HG02642 (cell line): ENCODE results near the gene CCDC80.
"Not testable (repeated sequence)": the region's sequence is repeated elsewhere in the genome, so short reads cannot be mapped to it uniquely, and the experiment has no call there.

ENCODE experiments used
- ATAC-seq: cut with Tn5 transposase; IDR thresholded peaks from one replicate; pipeline ENCODE4 v1.9.1; 2021; ENCODE audit warnings: mild to moderate bottlenecking; ENCODE audit not compliant: unreplicated experiment, poor library complexity

Gene CCDC80

GRCh38 chr3:112670824-112671223 is 29.9 kb upstream of the CCDC80 start:
- no peak for ATAC-seq

DNA sequence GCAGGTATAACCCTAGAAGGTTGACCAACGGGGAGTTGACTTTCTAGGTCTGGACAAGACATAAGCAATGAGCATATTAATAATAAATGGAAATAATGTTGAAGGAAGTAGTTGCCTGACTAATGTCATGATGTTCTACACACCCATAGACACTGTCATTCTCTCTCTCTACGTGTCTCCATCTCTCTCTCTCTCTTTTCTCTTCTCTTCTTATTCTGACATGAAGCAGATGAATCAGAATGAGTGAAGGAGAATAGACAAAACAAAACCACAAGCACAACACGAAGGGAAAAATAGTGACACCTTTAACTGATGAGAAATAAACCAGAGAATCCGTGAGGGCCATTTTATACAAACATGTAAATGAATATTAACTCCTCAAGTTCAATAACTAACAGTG is 26.7 kb upstream of the CCDC80 start:
- ATAC-seq, result no peak

DNA sequence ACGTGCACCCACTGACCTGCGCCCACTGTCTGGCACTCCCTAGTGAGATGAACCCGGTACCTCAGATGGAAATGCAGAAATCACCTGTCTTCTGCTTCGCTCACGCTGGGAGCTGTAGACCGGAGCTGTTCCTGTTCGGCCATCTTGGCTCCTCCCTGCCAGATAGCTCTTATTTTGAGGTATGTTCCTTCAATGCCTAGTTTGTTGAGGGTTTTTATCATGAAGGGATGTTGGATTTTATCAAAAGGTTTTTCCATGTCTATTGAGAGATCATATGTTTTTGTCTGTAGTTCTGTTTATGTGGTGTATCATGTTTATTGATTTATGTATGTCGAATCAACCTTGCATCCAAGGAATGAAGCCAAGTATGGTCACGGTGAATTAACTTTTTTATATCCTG is 24.1 kb upstream of the CCDC80 start:
- ATAC-seq, result not testable (repeated sequence)

- no peak for ATAC-seq
Observed at GRCh38 chr3:112656043-112656442, 15.1 kb upstream of the CCDC80 start.

DNA sequence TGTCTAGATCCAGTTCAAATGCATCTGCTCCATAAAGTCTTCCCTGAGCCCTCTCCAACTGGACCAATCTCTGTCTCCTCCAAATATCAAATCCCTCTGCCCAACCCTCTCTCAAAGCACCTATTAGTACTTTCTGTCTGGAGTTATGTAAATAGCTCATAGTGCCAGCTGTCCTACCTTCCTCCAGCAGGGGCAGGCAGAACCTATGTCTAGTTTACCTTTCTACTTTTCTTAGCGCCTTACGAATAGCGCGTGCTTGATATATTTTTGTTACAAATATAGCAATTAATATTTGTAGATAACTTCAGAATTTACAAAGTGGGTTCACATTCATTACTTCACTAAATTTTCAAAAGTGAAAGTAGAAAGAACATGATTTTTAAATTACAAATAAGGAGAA is 14.0 kb upstream of the CCDC80 start:
- no peak for ATAC-seq

GRCh38 chr3:112654492-112654891 is 13.5 kb upstream of the CCDC80 start:
- no peak for ATAC-seq

DNA sequence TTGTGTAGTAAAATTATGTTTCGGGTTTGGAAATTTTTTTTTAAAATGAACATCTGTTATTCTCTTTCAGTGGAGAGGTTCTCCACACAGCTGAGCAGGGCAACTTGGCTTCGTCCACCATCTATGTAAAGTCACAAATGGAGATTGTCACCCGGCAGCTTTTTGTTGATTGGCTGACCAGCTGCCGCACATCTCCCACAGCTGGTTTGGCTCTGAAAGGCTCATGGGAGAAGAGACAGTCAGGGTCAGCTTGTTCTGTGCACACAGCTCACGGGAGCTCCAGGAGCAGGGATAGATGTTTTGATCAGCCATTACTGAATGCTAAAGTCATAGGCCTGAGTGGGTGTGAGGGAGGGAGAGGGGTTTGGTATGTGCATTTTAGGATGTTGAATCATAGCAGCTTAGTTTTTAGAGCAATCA is 12.9 kb upstream of the CCDC80 start:
- ATAC-seq, result no peak

DNA sequence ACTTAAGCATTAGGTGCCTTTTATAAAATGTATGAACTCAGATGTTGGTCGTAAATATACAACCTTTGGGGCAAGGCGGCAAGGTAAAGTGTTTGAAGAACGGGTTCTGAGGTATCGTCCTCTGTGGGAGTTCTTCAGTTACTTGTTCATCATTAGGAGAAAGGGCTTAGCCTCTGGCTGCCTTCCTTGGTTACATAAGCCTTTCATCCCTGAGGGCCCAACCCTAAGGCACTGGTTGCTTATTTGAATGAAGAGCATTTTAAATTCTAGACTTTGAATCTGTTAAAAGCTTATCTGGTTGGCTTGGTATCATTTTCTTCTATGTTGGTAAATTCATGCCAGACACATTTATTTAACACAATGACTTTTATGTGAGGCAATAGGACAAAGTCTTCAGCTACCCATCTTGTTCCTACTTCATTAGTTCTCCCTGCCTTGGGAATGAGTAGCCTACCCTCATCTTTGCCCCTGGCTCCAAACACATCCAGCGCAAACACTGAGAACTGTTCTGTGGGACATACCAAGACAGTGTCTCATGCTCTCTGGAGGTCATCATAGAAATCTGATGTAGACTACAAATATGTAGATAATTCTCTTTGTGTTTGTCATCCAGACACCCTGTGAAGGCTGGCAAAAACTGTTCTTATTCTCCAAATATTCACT is 12.4 kb upstream of the CCDC80 start:
- ATAC-seq, result no peak

- ATAC-seq, result no peak
Observed at GRCh38 chr3:112651516-112651915, 10.6 kb upstream of the CCDC80 start.

- no peak for ATAC-seq
Observed at GRCh38 chr3:112651071-112651470, 10.1 kb upstream of the CCDC80 start.

DNA sequence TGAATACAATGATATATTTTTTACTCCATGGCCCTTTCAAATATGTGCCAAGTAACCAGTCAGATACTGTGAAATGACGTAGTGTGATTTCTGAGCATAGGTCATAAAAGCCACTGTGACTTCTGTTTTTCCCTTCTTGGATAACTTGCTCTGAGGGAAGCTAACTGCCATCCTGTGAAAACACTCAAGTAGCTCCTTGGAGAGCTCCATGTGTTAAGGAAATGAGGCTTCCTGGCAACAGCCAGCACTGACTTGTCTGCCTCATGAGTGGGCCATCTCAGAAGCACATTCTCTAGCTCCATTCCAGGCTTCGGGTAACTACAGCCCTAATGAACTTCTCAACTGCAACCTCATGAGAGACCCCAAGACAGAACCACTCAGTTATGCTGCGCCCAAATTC is 9.5 kb upstream of the CCDC80 start:
- ATAC-seq, result no peak

DNA sequence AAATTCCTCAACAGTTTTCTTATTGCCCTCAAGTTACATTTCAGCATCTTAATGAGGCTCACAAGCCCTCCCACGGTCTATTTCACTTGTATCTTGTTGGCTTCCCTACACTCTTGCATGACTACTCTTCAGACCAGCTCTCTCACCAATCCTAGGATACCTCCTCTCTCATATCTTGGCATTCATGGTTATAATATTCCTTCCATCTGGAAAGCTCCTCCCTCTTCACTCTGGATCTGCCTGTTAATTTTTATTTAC is 8.5 kb upstream of the CCDC80 start:
- ATAC-seq, result no peak

DNA sequence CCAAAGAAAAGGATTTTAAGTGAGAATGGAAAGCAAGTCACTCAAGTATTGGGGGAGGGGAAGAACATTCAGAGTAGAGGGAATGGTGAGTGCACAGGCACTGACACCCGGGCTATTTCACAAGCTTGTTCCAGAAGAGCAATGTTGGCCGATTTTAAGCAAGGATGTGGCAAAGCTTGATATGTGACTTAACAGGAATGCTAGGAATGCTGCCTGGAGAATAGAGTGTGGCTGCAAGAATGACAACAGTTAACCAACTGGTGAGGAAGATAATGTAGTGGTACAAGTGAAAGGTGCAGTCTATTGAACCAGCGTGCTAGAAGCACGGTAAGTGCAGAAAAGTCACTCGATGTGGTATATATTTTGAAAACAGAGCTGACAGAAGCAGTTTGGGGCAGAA is 6.2 kb upstream of the CCDC80 start:
- no peak for ATAC-seq

DNA sequence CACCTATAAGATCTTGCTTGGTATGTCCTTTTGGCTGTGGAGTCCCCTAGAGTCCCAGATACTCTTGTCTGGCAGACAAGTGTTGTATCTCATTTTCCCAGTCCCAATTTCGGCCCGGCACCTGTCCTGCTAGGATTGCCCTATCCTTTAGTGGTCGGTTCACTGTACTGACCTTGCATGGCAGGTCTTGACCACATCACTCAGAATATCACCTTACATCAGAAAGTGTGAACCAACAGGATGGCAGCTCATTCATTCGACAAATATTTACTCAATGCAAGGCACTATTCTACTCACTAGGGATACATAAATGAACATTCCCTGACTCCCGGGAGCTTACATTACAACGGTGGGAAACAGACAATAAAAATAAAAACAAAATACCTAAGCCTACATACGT is 5.7 kb upstream of the CCDC80 start:
- no peak for ATAC-seq

GRCh38 chr3:112644453-112644852 is 3.5 kb upstream of the CCDC80 start:
- no peak for ATAC-seq

DNA sequence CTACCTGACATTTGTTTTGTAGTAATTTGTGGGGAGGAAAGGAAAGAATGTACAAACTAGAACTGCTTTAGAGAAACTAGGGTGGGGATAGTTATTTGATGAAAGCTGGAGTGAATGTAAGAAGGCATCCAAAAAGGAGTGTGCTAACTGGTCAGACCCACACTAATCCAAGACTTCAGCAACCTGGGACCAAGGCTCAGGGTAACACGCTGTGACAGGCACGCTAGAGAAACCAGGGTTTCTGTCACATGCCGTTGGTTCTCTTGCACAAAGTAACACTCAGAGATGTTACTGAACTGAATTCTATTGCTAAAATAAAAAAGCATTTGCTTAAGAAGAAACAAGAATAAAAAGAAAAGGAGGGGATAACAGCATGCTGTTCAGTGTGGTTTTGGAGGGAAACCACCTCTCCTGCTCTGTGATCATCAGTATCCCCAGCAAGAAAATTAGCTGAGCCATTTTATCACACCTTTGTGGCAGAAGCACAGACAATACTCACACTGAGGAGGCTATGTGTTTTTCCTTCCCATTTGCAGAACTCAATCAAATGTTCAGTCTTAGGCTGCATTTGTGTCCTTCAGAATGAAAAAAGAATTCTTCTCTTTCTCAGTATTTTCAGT is 2.8 kb upstream of the CCDC80 start:
- ATAC-seq, result no peak

DNA sequence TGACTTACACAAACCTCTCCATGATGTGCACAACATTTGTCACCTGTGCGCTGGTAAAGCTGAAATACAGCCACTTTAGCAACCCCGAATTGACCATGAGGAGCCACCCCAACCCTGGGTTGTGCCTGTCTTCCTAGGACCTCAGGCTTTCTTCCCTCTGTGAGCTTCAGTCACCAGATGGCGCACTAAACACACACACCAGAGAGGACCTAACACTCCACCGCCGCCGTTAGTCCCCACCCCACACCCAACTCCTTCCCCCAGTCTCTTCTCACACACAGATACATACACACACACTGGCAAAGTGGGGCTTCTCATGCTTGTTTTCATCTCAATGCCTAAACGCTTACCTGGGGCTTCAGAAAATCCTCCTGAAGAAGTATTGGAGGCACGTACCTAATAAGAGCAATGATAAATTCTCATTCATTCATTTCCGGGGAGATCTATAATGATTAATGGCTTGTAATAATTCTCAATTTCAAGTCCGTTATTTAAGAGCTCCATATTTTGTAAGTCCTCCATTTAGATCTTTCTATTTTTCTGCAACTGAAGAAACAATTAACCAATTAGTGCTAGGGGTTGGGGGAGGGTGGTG is 2.1 kb upstream of the CCDC80 start:
- peak; percentile 96 for ATAC-seq

GRCh38 chr3:112640276-112640929 is 540 bp downstream of the CCDC80 start:
- no peak for ATAC-seq

- ATAC-seq, result no peak
Observed at GRCh38 chr3:112639455-112640225, 1.3 kb downstream of the CCDC80 start.

DNA sequence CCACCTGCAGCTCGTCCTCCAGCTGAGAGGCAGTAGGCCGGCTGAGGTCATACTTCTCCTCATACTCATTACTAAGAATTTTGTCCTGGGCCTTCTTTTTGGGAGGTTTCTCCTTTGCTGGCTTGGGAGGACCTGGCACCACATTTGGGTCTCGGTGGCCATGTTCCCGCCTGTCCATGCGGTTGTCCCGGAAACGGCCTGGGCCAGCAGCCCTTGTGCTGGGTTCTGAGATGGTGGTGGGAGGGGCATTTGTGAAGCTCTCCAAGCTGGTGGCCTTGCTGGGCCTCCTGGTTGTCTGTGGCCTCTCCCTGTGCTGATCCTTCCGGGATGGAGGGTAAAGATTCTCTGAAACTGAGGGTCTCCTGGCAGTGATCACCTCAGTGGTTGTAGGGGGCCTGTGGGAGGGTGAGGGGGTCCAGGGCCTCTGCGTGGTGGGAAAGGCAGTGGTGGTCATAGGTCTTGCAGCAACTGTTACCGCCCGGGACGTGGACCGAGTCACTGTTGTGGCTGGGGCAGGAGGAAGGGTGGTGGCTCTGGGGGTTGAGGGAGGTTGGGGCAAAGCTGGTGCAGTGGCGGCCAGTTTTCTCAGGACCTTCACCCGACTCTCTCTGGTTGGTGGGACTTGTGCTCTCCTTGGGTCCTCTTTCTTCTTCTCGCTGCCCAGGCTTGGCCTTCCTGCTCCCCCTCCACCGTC is 2.5 kb downstream of the CCDC80 start:
- ATAC-seq, result no peak
